Mucosa of rectum (tissue), 2 donors: ENCODE measurements around the gene AXIN2.
A peak's percentile ranks its signal among the peaks of the same experiment; 100 is the strongest.

Experiments
- H3K27ac ChIP-seq, 2 donors: one replicate each; pipeline ENCODE4 v1.7.0; 2013; ENCODE audit warnings: inconsistent platforms in 2 of 2, low read depth in 2 of 2, low read length in 2 of 2
- H3K27me3 ChIP-seq, 2 donors: one replicate each; pipeline ENCODE4 v1.7.0; 2013; ENCODE audit warnings: low read length in 2 of 2; ENCODE audit not compliant: control insufficient read depth in 2 of 2, insufficient read depth in 2 of 2
- H3K36me3 ChIP-seq, 2 donors: one replicate each; pipeline ENCODE4 v1.7.0; 2013; ENCODE audit warnings: low read length in 2 of 2; ENCODE audit not compliant: control insufficient read depth in 2 of 2, insufficient read depth in 2 of 2
- H3K4me1 ChIP-seq, 2 donors: one replicate each; pipeline ENCODE4 v1.7.0; 2013; ENCODE audit warnings: low read length in 2 of 2, mild to moderate bottlenecking in 1 of 2; ENCODE audit not compliant: control insufficient read depth in 2 of 2, insufficient read depth in 2 of 2
- H3K4me3 ChIP-seq, 2 donors: one replicate each; pipeline ENCODE4 v1.7.0; 2013; ENCODE audit warnings: low read length in 2 of 2
- H3K9ac ChIP-seq, 2 donors: one replicate each; pipeline ENCODE4 v1.7.0; 2013; ENCODE audit warnings: low read length in 2 of 2, low read depth in 1 of 2, mild to moderate bottlenecking in 1 of 2
- H3K9me3 ChIP-seq, 2 donors: one replicate each; pipeline ENCODE4 v1.7.0; 2013; ENCODE audit warnings: low read length in 2 of 2; ENCODE audit not compliant: control insufficient read depth in 2 of 2
- donor health status: healthy.
- donor health status: Normal muscosa, but diverticular disease.

Gene AXIN2

GRCh38 chr17:65537343-65537844, 24.1 kb downstream of the AXIN2 start:
- Histone ChIP-seq H3K27me3 (no peaks in the 10 kb centered on the region), H3K27ac (no peak overlapping the region), H3K9me3 (no peaks in the 10 kb centered on the region), H3K36me3 (peaks cover 58 to 64% of the 10 kb centered on the region in 2 donors), H3K4me1 (peaks cover 7 to 9% of the 10 kb centered on the region in 2 donors), H3K9ac (no peak overlapping the region), H3K4me3 (no peak overlapping the region)

GRCh38 chr17:65536573-65537342, 24.7 kb downstream of the AXIN2 start:
- Histone ChIP-seq H3K27me3 (no peaks in the 10 kb centered on the region), H3K4me3 (no peak overlapping the region), H3K36me3 (peaks cover 58 to 65% of the 10 kb centered on the region in 2 donors), H3K27ac (no peak overlapping the region), H3K9me3 (no peaks in the 10 kb centered on the region), H3K4me1 (peaks cover 13 to 15% of the 10 kb centered on the region in 2 donors), H3K9ac (no peak overlapping the region)

DNA sequence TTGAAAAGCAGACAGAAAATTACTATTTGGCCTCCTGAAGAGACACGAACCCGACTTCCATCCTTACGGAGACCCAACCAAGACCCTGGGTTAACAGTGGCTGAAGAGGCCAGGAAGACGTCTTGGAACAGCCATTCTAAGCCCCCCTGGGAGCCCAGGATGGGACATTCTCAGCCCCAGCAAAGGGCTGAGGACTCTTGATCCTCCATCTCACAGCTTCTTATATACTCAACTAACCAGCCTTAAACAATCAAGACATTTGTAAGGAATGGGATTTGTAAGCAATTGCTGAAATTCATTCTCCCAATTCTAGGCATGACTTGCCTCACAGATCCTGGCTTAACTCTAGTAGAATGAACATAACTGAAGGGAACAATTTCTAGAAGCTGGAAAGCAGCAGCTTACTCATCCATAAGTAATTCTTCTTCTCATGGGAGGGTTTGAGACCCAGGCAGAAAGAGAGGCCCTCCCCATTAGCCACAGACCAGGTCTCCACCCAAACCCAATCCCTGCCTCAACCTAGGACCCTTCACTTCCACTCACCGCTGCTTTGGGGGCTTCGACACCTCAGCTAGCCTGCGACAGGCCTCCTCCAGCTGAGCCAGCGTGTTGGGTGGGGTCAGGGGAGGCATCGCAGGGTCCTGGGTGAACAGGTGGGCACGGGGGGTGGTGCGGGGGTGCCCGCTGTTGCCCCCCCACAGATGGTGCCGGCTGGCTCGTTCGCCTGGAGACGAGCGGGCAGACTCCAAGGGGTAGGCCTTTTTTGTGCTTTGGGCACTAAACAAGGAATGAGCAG, 25.5 kb downstream of the AXIN2 start:
- Histone ChIP-seq H3K36me3 (peaks cover 57 to 60% of the 10 kb centered on the region in 2 donors), H3K27ac (no peak overlapping the region)

GRCh38 chr17:65533852-65534457, 27.5 kb downstream of the AXIN2 start:
- no peak overlapping the region for H3K27ac ChIP-seq
- H3K4me1 ChIP-seq: peaks cover 17 to 21% of the 10 kb centered on the region in 2 donors

More for the DNA sequence above, 25.5 kb downstream of the AXIN2 start:
- no peaks in the 10 kb centered on the region for H3K9me3 ChIP-seq
- H3K4me1 ChIP-seq: peaks cover 17 to 21% of the 10 kb centered on the region in 2 donors
- H3K9ac ChIP-seq: no peak overlapping the region
- H3K4me3 ChIP-seq: no peak overlapping the region
- no peaks in the 10 kb centered on the region for H3K27me3 ChIP-seq

DNA sequence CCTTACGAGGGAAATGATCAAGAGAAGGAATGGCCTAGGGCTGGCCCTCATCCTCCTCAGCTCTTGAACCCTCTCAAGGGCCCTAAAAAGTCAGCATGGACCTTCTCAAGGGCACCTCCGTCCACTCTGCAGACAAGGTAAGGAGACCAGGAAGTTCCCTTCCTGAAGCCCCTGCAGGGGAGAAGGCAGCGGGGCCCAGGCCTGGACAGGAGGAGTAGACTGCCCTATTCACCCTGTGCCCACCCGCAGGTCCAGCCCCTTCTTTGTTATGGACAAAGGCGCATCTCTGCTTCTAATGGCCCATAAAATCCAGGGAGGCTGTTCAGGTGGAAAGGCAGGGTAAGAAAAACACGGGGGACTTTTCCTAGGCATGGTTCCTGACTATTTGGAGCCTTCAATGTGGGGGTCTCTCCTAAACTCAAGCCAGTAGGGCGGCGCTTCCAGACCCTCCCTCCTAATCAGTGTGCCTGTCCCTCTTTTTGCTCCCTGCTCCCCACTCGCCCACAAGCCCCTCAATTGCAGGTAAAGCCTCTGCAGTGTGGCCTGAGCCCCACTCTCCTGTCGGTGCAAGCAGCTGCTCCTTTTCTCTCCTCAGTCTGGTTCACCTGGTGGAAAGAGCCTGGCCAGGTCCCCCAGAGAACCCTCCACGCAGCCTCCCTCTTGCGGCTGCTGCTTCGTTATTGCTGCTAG, 28.2 kb downstream of the AXIN2 start:
- Histone ChIP-seq H3K4me1 (peaks cover 17 to 21% of the 10 kb centered on the region in 2 donors), H3K27ac (no peak overlapping the region), H3K27me3 (no peaks in the 10 kb centered on the region), H3K4me3 (no peak overlapping the region), H3K36me3 (peaks cover 58 to 66% of the 10 kb centered on the region in 2 donors), H3K9ac (no peak overlapping the region), H3K9me3 (no peaks in the 10 kb centered on the region)

More at GRCh38 chr17:65533852-65534457, 27.5 kb downstream of the AXIN2 start:
- H3K9me3 ChIP-seq: no peaks in the 10 kb centered on the region
- no peak overlapping the region for H3K9ac ChIP-seq
- no peaks in the 10 kb centered on the region for H3K27me3 ChIP-seq
- H3K4me3 ChIP-seq: no peak overlapping the region
- H3K36me3 ChIP-seq: peaks cover 56 to 65% of the 10 kb centered on the region in 2 donors

DNA sequence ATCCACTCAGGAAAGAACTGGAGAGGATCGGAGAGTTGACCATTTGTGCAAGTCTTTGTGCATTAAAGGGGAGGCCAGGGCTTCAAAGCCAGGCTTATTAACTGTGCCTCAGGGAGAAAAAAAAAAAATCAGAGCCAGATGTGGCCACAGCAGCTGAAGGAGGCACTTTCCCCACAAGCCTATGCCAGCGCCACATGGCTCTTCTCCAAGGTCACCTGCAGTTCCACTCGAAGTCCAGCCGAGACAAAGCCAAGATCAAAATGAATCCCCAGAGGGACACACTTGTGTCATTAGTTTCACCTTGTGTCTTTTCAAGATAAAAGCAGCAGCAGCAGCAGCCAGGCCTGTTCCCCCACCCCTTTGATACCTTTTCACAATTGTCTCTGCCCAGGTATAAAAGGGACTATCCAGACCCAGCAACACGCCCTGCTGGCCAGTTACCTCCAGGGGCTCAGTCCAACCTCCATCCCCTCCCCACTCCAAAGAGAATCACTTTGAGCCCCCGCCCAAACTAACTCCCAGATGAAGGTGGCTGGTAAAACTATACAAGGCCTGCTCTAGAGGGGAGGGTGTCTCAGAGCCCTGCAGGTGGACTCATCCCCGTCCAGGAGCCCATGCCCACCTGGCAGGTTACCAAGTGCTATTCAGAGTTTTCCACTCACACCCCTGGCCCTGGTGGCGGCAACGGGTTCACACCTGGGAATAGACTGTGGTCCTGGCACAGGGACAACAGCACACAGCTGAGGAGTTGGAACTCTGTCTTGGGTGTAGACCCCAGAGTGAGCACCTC, 29.2 kb downstream of the AXIN2 start:
- H3K27ac ChIP-seq: no peak overlapping the region
- no peaks in the 10 kb centered on the region for H3K9me3 ChIP-seq
- H3K9ac ChIP-seq: no peak overlapping the region
- peaks cover 17 to 21% of the 10 kb centered on the region in 2 donors for H3K4me1 ChIP-seq
- no peaks in the 10 kb centered on the region for H3K27me3 ChIP-seq
- H3K36me3 ChIP-seq: peaks cover 53 to 58% of the 10 kb centered on the region in 2 donors
- H3K4me3 ChIP-seq: no peak overlapping the region

GRCh38 chr17:65531256-65532100, 30.0 kb downstream of the AXIN2 start:
- Histone ChIP-seq H3K27ac (peak overlapping the region in 1 of 2 donors; percentile 17), H3K36me3 (peaks cover 50 to 51% of the 10 kb centered on the region in 2 donors), H3K9me3 (no peaks in the 10 kb centered on the region), H3K4me3 (no peak overlapping the region), H3K27me3 (no peaks in the 10 kb centered on the region), H3K9ac (no peak overlapping the region), H3K4me1 (peaks cover 17 to 21% of the 10 kb centered on the region in 2 donors)

- Histone ChIP-seq H3K27ac (no peak overlapping the region), H3K4me1 (peaks cover 17 to 21% of the 10 kb centered on the region in 2 donors), H3K27me3 (no peaks in the 10 kb centered on the region), H3K9ac (no peak overlapping the region), H3K4me3 (no peak overlapping the region), H3K36me3 (peaks cover 42 to 46% of the 10 kb centered on the region in 2 donors), H3K9me3 (no peaks in the 10 kb centered on the region)
These were observed 30.8 kb downstream of the AXIN2 start for GRCh38 chr17:65530523-65531255.
